ENCODE results near the gene RRAD.

RRAD gene

GRCh38 chr16:66894948-66895688 lies 30.2 kb downstream of the RRAD start:
- no peak overlapping the region for H3K4me3 ChIP-seq (replicated peaks in 1 of 2; ENCODE audit: low read depth in 2 of 2, low read length in 2 of 2)
- TF ChIP-seq CTCF (IDR thresholded peaks at IDR 0.05; ENCODE audit: low read depth, low read length), result peak; percentile 94
- DNase-seq (ENCODE audit: low read depth in 2 of 2), result peak; percentile 82 to 84

- no peak for DNase-seq (ENCODE audit: low read depth in 2 of 2)
- TF ChIP-seq CTCF (IDR thresholded peaks at IDR 0.05; ENCODE audit: low read depth, low read length), result no peak
- H3K4me3 ChIP-seq (replicated peaks in 1 of 2; ENCODE audit: low read depth in 2 of 2, low read length in 2 of 2), result no peak overlapping the region
Observed at GRCh38 chr16:66894055-66894454, 31.3 kb downstream of the RRAD start.

- TF ChIP-seq CTCF (IDR thresholded peaks at IDR 0.05; ENCODE audit: low read depth, low read length), result no peak
- no peak for DNase-seq (ENCODE audit: low read depth in 2 of 2)
- no peak overlapping the region for H3K4me3 ChIP-seq (replicated peaks in 1 of 2; ENCODE audit: low read depth in 2 of 2, low read length in 2 of 2)
Observed at GRCh38 chr16:66891797-66892196, 33.5 kb downstream of the RRAD start.

- TF ChIP-seq CTCF (IDR thresholded peaks at IDR 0.05; ENCODE audit: low read depth, low read length), result no peak
- DNase-seq (ENCODE audit: low read depth in 2 of 2), result no peak
Observed at GRCh38 chr16:66891360-66891759, 34.0 kb downstream of the RRAD start.

GRCh38 chr16:66890799-66891198 lies 34.5 kb downstream of the RRAD start:
- no peak overlapping the region for H3K4me3 ChIP-seq (replicated peaks in 1 of 2; ENCODE audit: low read depth in 2 of 2, low read length in 2 of 2)
- no peak for TF ChIP-seq CTCF (IDR thresholded peaks at IDR 0.05; ENCODE audit: low read depth, low read length)
- DNase-seq (ENCODE audit: low read depth in 2 of 2), result no peak

More at GRCh38 chr16:66891360-66891759, 34.0 kb downstream of the RRAD start:
- no peak overlapping the region for H3K4me3 ChIP-seq (replicated peaks in 1 of 2; ENCODE audit: low read depth in 2 of 2, low read length in 2 of 2)

- no peak overlapping the region for H3K4me3 ChIP-seq (replicated peaks in 1 of 2; ENCODE audit: low read depth in 2 of 2, low read length in 2 of 2)
- no peak for DNase-seq (ENCODE audit: low read depth in 2 of 2)
- no peak for TF ChIP-seq CTCF (IDR thresholded peaks at IDR 0.05; ENCODE audit: low read depth, low read length)
Observed at GRCh38 chr16:66889622-66890021, 35.7 kb downstream of the RRAD start.
